CD14-positive monocyte (primary cell): Measurements from ENCODE around the gene RPL19. TPM values are rescaled to one million over a fixed set of nuclear protein-coding genes. Genes with fewer than 3 reads are reported as not detected.
A peak's percentile ranks its signal among the peaks of the same experiment; 100 is the strongest.

Source experiments
- DNase-seq, 3 donors: peaks; one replicate each; pipeline ENCODE4 v3.0.0-alpha.2; 2011 to 2022
- H2AFZ ChIP-seq: 2 replicates; pipeline ENCODE4 v1.6.0; 2012; ENCODE audit warnings: mild to moderate bottlenecking, low read depth, low read length, inconsistent platforms; ENCODE audit not compliant: insufficient read depth, poor library complexity, severe bottlenecking
- H3K27ac ChIP-seq, 2 donors: 1 replicate in 1 of 2; 2 replicates in 1 of 2; pipeline ENCODE4 v1.5.1; 2012 to 2013; ENCODE audit warnings: low read length in 2 of 2, control low read depth in 1 of 2, inconsistent platforms in 1 of 2, low read depth in 1 of 2, mild to moderate bottlenecking in 1 of 2
- H3K27me3 ChIP-seq, 2 donors: one replicate each; pipeline versions ENCODE4 v1.6.0 to v1.6.1; 2011 to 2013; ENCODE audit warnings: low read length in 2 of 2; ENCODE audit not compliant: control insufficient read depth in 2 of 2, insufficient read depth in 2 of 2
- H3K36me3 ChIP-seq, 2 donors: replicated peaks in 1 of 2; 1 replicate in 1 of 2; 2 replicates in 1 of 2; pipeline versions ENCODE4 v1.5.1 to v1.6.1; 2012 to 2013; ENCODE audit warnings: low read length in 2 of 2, control low read depth in 1 of 2, inconsistent platforms in 1 of 2, mild to moderate bottlenecking in 1 of 2; ENCODE audit not compliant: insufficient read depth in 2 of 2, control insufficient read depth in 1 of 2
- H3K4me1 ChIP-seq, 2 donors: 1 replicate in 1 of 2; 2 replicates in 1 of 2; pipeline versions ENCODE4 v1.5.1 to v1.6.1; 2012 to 2013; ENCODE audit warnings: low read length in 2 of 2, control low read depth in 1 of 2, inconsistent platforms in 1 of 2, mild to moderate bottlenecking in 1 of 2, moderate library complexity in 1 of 2; ENCODE audit not compliant: insufficient read depth in 2 of 2, control insufficient read depth in 1 of 2
- H3K4me2 ChIP-seq: replicated peaks from 2 replicates; pipeline ENCODE3; 2012; ENCODE audit warnings: low read length, moderate library complexity, mild to moderate bottlenecking; ENCODE audit not compliant: poor library complexity, severe bottlenecking; ENCODE audit errors: extremely low read depth
- H3K4me3 ChIP-seq, 3 experiments: fragments of 200-600 bp in 1 of 3; sonication (generic) in 1 of 3; replicated peaks in 1 of 3; 1 replicate in 2 of 3; 2 replicates in 1 of 3; pipeline ENCODE4 v1.5.1; 2011 to 2013; ENCODE audit warnings: low read length in 3 of 3, mild to moderate bottlenecking in 3 of 3, control low read depth in 2 of 3, low read depth in 2 of 3, inconsistent platforms in 1 of 3, moderate library complexity in 1 of 3
- H3K79me2 ChIP-seq: 2 replicates; pipeline ENCODE4 v1.6.0; 2012; ENCODE audit warnings: mild to moderate bottlenecking, control low read depth, inconsistent platforms, low read length, moderate library complexity; ENCODE audit not compliant: insufficient read depth
- H3K9ac ChIP-seq: 2 replicates; pipeline ENCODE4 v1.6.0; 2017; ENCODE audit warnings: low read length, mild to moderate bottlenecking; ENCODE audit not compliant: insufficient read depth, poor library complexity, severe bottlenecking
- H3K9me3 ChIP-seq, 2 donors: replicated peaks in 1 of 2; 1 replicate in 1 of 2; 2 replicates in 1 of 2; pipeline versions ENCODE4 v1.5.1 to v1.6.1; 2012 to 2013; ENCODE audit warnings: low read length in 2 of 2, control low read depth in 1 of 2; ENCODE audit not compliant: control insufficient read depth in 1 of 2, insufficient read depth in 1 of 2
- H4K20me1 ChIP-seq: 2 replicates; pipeline ENCODE4 v1.6.0; 2012; ENCODE audit warnings: mild to moderate bottlenecking, low read length, control low read depth, moderate library complexity; ENCODE audit not compliant: insufficient read depth
- H3K27ac Mint-ChIP-seq, 7 donors: one replicate each; pipeline ENCODE4 v1.8.0; 2020; ENCODE audit warnings: mild to moderate bottlenecking in 7 of 7, mixed read lengths in 7 of 7, moderate library complexity in 6 of 7, inconsistent platforms in 2 of 7
- H3K27me3 Mint-ChIP-seq, 3 donors: one replicate each; pipeline ENCODE4 v1.8.0; 2021 to 2022; ENCODE audit warnings: low read depth in 3 of 3, mild to moderate bottlenecking in 3 of 3, mixed read lengths in 3 of 3, moderate library complexity in 3 of 3, inconsistent platforms in 1 of 3
- H3K36me3 Mint-ChIP-seq, 2 donors: one replicate each; pipeline ENCODE4 v1.8.0; 2020; ENCODE audit warnings: mixed read lengths in 2 of 2, inconsistent platforms in 1 of 2, mild to moderate bottlenecking in 1 of 2
- H3K4me1 Mint-ChIP-seq: one replicate; pipeline ENCODE4 v1.8.0; 2020; ENCODE audit warnings: mild to moderate bottlenecking, mixed read lengths
- H3K4me3 Mint-ChIP-seq, 2 donors: one replicate each; pipeline ENCODE4 v1.8.0; 2020; ENCODE audit warnings: mild to moderate bottlenecking in 2 of 2, mixed read lengths in 2 of 2, moderate library complexity in 1 of 2
- H3K9me3 Mint-ChIP-seq, 7 donors: one replicate each; pipeline ENCODE4 v1.8.0; 2020 to 2022; ENCODE audit warnings: mixed read lengths in 7 of 7, mild to moderate bottlenecking in 6 of 7, moderate library complexity in 6 of 7, inconsistent platforms in 2 of 7
- CTCF ChIP-seq: fragments of 200-600 bp; IDR thresholded peaks from one replicate; pipeline ENCODE4 v1.8.0; 2022; ENCODE audit warnings: antibody characterized with exemption, mild to moderate bottlenecking
- WGBS: methylation state at CpG from one replicate; pipeline ENCODE4 v1.1.5; 2013; ENCODE audit warnings: missing lambda C conversion rate; ENCODE audit not compliant: insufficient coverage; 5-methylcytosine and 5-hydroxymethylcytosine counted together
- intact Hi-C, 2 donors: fragments of 100-400 bp; cut with micrococcal nuclease; formaldehyde crosslinking; loops; one replicate each; pipeline versions ENCODE4 v1.15.0 to v1.15.1; 2023
- polyA plus RNA-seq, 3 donors: library from polyadenylated mRNA; depleted of rRNA in 1 of 3; unstranded in 2 of 3; stranded (reverse) in 1 of 3; fragments of 300-500 nt in 2 of 3; fragments of >200 nt in 1 of 3; fragmentation: Illumina TruSeq in 2 of 3; gene quantifications; 1 replicate in 2 of 3; 2 replicates in 1 of 3; pipeline ENCODE4 v1.2.3, GENCODE V29; 2012 to 2021

RPL19 gene
- polyA plus RNA-seq, 3 donors = 1,069 to 1,809 (median 1,232) TPM

GRCh38 chr17:39161962-39162361, 38.1 kb upstream of the RPL19 start:
- WGBS = 86% methylated on average over 1 of the region's 2 CpGs
- peaks cover 41 to 48% of the 10 kb centered on the region in 2 donors for H3K4me1 ChIP-seq
- H3K4me1 Mint-ChIP-seq = peaks cover 50% of the 10 kb centered on the region
- no peaks in the 10 kb centered on the region for H3K27me3 ChIP-seq
- H3K79me2 ChIP-seq = peaks cover 14% of the 10 kb centered on the region
- no peaks in the 10 kb centered on the region for H4K20me1 ChIP-seq
- no peak for DNase-seq
- no peak overlapping the region for H3K27ac ChIP-seq
- H3K27ac Mint-ChIP-seq = peak overlapping the region in 3 of 7 donors; percentile 50 to 89 (median 80)
- no peaks in the 10 kb centered on the region for H3K9me3 ChIP-seq
- H3K36me3 Mint-ChIP-seq = no peaks in the 10 kb centered on the region
- no peaks in the 10 kb centered on the region for H3K9me3 Mint-ChIP-seq
- intact Hi-C loops = loop anchor here (5.0 to 10.0 kb wide), 3 partner anchors 35 to 83 kb away; partner anchors contain the start of gene CACNB1 (in 1 of the 2)
- H3K9ac ChIP-seq = no peak overlapping the region
- TF ChIP-seq CTCF = no peak
- peaks cover 2 to 5% (median 3%) of the 10 kb centered on the region in 3 donors for H3K27me3 Mint-ChIP-seq
- H3K4me3 Mint-ChIP-seq = no peak overlapping the region
- no peak overlapping the region for H3K4me3 ChIP-seq
- no peak overlapping the region for H3K4me2 ChIP-seq
- no peak overlapping the region for H2AFZ ChIP-seq
- no peaks in the 10 kb centered on the region for H3K36me3 ChIP-seq

DNA sequence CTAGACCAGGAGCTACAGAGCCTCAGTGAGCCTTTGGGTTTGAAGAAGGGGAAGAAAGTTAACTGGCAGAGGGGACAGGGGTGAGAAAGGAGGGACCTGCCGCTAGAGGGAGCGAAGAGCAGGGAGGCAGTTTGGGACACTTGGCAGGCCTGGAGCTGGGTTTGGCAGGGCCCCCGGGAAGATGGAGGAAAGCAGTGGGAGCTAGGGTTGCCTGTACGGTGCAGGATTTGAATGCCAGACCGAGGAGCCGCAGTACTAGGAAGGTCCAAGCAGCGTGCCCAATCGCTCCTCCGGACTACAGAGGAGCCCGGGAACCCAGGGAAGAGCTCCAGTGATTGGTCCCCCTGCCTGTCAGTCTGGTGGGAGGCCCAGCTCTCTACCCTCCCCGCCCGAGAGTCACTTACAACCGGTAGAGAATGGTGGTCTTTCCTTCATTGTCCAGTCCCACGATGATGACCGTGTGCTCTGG, 35.4 kb upstream of the RPL19 start:
- peak overlapping the region; percentile 85 for H3K4me2 ChIP-seq
- H3K4me1 Mint-ChIP-seq = peaks cover 67% of the 10 kb centered on the region
- H3K4me3 ChIP-seq = peak overlapping the region; percentile 56 to 92 (median 72)
- H3K27me3 ChIP-seq = no peaks in the 10 kb centered on the region
- peaks cover under 1 to 3% (median 2%) of the 10 kb centered on the region in 3 donors for H3K27me3 Mint-ChIP-seq
- H3K79me2 ChIP-seq = peaks cover 14% of the 10 kb centered on the region
- TF ChIP-seq CTCF = peak; percentile 95
- 0% methylated on average over 13 of the region's 15 CpGs for WGBS
- peaks cover 62 to 72% of the 10 kb centered on the region in 2 donors for H3K4me1 ChIP-seq
- peak overlapping the region; percentile 58 for H3K9ac ChIP-seq
- peak overlapping the region; percentile 98 to 99 for H3K4me3 Mint-ChIP-seq
- peak overlapping the region; percentile 46 to 88 (median 77) for H3K27ac Mint-ChIP-seq
- peaks cover 0 to 7% (median 3%) of the 10 kb centered on the region in 7 donors for H3K9me3 Mint-ChIP-seq
- no peaks in the 10 kb centered on the region for H3K9me3 ChIP-seq
- H4K20me1 ChIP-seq = no peaks in the 10 kb centered on the region
- H3K27ac ChIP-seq = peak overlapping the region; percentile 3 to 46
- peak overlapping the region; percentile 96 for H2AFZ ChIP-seq
- H3K36me3 Mint-ChIP-seq = no peaks in the 10 kb centered on the region
- intact Hi-C loops = loop anchor here (2.0 to 10.0 kb wide), 5 partner anchors 32 to 177 kb away; partner anchors contain the start of gene CACNB1 (in 2 of the 2)
- DNase-seq = peak; percentile 77 to 83 (median 78)
- no peaks in the 10 kb centered on the region for H3K36me3 ChIP-seq
